HCT116 (cell line): ENCODE measurements around the gene SALL3. TPM values are rescaled to one million over a fixed set of nuclear protein-coding genes. Genes with fewer than 3 reads are reported as not detected.

ENCODE experiments used
- ATAC-seq: fragments of 200-7000 bp; cut with Tn5 transposase; 2 replicates; pipeline ENCODE4 v1.9.1; 2020; ENCODE audit warnings: mild to moderate bottlenecking, moderate library complexity
- BruUV-seq: library from RNA; stranded (reverse); fragments of 400-500 nt; replicated peaks from 2 replicates; lab custom pipeline; 2021; lab: Mats Ljungman, UMichigan
- CTCF ChIA-PET: fragments of 300-600 bp; sonication (Branson Sonifier 250); formaldehyde crosslinking; loops from one replicate; lab custom pipeline; 2021; ENCODE audit warnings: antibody characterized with exemption; lab: Charles Lee
- POLR2A ChIA-PET: fragments of 300-600, 350-600 bp; sonication (Branson Sonifier 250); formaldehyde crosslinking; loops from one replicate; lab custom pipeline; 2021; ENCODE audit warnings: antibody characterized with exemption; lab: Charles Lee
- RAD21 ChIA-PET, 2 experiments: fragments of 300-600 bp; sonication (Branson Sonifier 250); formaldehyde crosslinking; loops; one replicate each; lab custom pipeline; 2023; ENCODE audit warnings: low total read pairs in 2 of 2; ENCODE audit not compliant: uncharacterized antibody in 2 of 2, unreplicated experiment in 2 of 2, low non-redundant PET in 1 of 2; lab: Charles Lee
- DNase-seq: peaks from one replicate; pipeline ENCODE4 v3.0.0-alpha.2; 2010; ENCODE audit warnings: low read depth, low spot score
- H2AFZ ChIP-seq: fragments of 200-600 bp; shearing (Covaris generic), sonication (generic); 2 replicates; pipeline ENCODE4 v1.6.1; 2017; ENCODE audit warnings: low read depth, mixed run types, mixed read lengths, antibody characterized with exemption, low read length; ENCODE audit not compliant: poor library complexity, severe bottlenecking
- H3K27ac ChIP-seq: 2 replicates; pipeline ENCODE4 v1.5.1; 2012; ENCODE audit warnings: low read depth, low read length
- H3K27me3 ChIP-seq: fragments of 200-600 bp; sonication (generic); 2 replicates; pipeline ENCODE4 v1.6.1; 2016; ENCODE audit warnings: mixed run types, low read length, mixed read lengths; ENCODE audit not compliant: insufficient read depth
- H3K36me3 ChIP-seq, 2 experiments: fragments of 200-500 bp in 1 of 2; fragments of 200-600 bp in 1 of 2; sonication (Bioruptor generic) in 1 of 2; sonication (generic) in 1 of 2; 2 replicates each; pipeline versions ENCODE4 v1.5.1 to v1.6.1; 2014 to 2016; ENCODE audit warnings: low read length in 2 of 2, inconsistent platforms in 1 of 2, mixed read lengths in 1 of 2, mixed run types in 1 of 2; ENCODE audit not compliant: insufficient read depth in 2 of 2, control insufficient read depth in 1 of 2
- H3K4me1 ChIP-seq, 2 experiments: fragments of 200-600 bp in 1 of 2; sonication (generic) in 1 of 2; 2 replicates each; pipeline versions ENCODE4 v1.5.1 to v1.6.1; 2012 to 2017; ENCODE audit warnings: low read length in 2 of 2, inconsistent platforms in 1 of 2, mild to moderate bottlenecking in 1 of 2, mixed read lengths in 1 of 2, mixed run types in 1 of 2, moderate library complexity in 1 of 2; ENCODE audit not compliant: insufficient read depth in 2 of 2, control insufficient read depth in 1 of 2
- H3K4me2 ChIP-seq: fragments of 200-600 bp; sonication (generic); 2 replicates; pipeline ENCODE4 v1.6.1; 2017; ENCODE audit warnings: mixed run types, low read length, mixed read lengths
- H3K4me3 ChIP-seq, 2 experiments: fragments of 200-600 bp in 1 of 2; sonication (generic) in 1 of 2; replicated peaks in 1 of 2; 2 replicates each; pipeline ENCODE4 v1.5.1; 2011 to 2016; ENCODE audit warnings: low read length in 2 of 2, control low read depth in 1 of 2, low read depth in 1 of 2, mild to moderate bottlenecking in 1 of 2, mixed read lengths in 1 of 2, mixed run types in 1 of 2
- H3K79me2 ChIP-seq: fragments of 200-600 bp; sonication (generic); 2 replicates; pipeline ENCODE4 v1.6.1; 2017; ENCODE audit warnings: mild to moderate bottlenecking, mixed run types, low read length, moderate library complexity, mixed read lengths; ENCODE audit not compliant: insufficient read depth
- H3K9ac ChIP-seq: fragments of 200-600 bp; sonication (generic); 2 replicates; pipeline ENCODE4 v1.6.1; 2016; ENCODE audit warnings: low read length, mixed read lengths
- H3K9me2 ChIP-seq: fragments of 200-600 bp; sonication (generic), shearing (Covaris generic); 2 replicates; pipeline ENCODE4 v1.6.1; 2017; ENCODE audit warnings: mixed run types, mild to moderate bottlenecking, moderate library complexity; ENCODE audit not compliant: insufficient read depth
- H3K9me3 ChIP-seq, 2 experiments: fragments of 200-500 bp in 1 of 2; fragments of 200-600 bp in 1 of 2; sonication (Bioruptor generic) in 1 of 2; sonication (generic) in 1 of 2; 2 replicates each; pipeline ENCODE4 v1.6.1; 2014 to 2017; ENCODE audit warnings: low read length in 2 of 2, mixed read lengths in 2 of 2, inconsistent platforms in 1 of 2, low read depth in 1 of 2, mild to moderate bottlenecking in 1 of 2, mixed run types in 1 of 2, moderate library complexity in 1 of 2; ENCODE audit not compliant: control insufficient read depth in 1 of 2, insufficient read depth in 1 of 2
- H4K20me1 ChIP-seq: fragments of 200-600 bp; sonication (generic), shearing (Covaris generic); 2 replicates; pipeline ENCODE4 v1.6.1; 2017; ENCODE audit warnings: mixed run types, mild to moderate bottlenecking, moderate library complexity; ENCODE audit not compliant: insufficient read depth
- ATF3 ChIP-seq: IDR thresholded peaks from 2 replicates; pipeline ENCODE4 v1.6.1; 2012
- CBX3 ChIP-seq: IDR thresholded peaks from 2 replicates; pipeline ENCODE4 v1.6.1; 2012; ENCODE audit warnings: low read depth
- CEBPB ChIP-seq: IDR thresholded peaks from 2 replicates; pipeline ENCODE4 v1.6.1; 2012; ENCODE audit warnings: low read depth
- EGR1 ChIP-seq: IDR thresholded peaks from 2 replicates; pipeline ENCODE4 v1.6.1; 2012; ENCODE audit warnings: low read depth
- ELF1 ChIP-seq: IDR thresholded peaks from 2 replicates; pipeline ENCODE4 v1.6.1; 2012; ENCODE audit warnings: low read depth, borderline replicate concordance
- EZH2 ChIP-seq: fragments of 200-600 bp; sonication (generic); IDR thresholded peaks from 2 replicates; pipeline ENCODE4 v1.6.1; 2017; ENCODE audit warnings: antibody characterized with exemption, mixed run types
- EZH2phosphoT487 ChIP-seq: fragments of 200-600 bp; IDR thresholded peaks from 2 replicates; pipeline ENCODE4 v1.6.1; 2018; ENCODE audit warnings: antibody characterized with exemption, borderline replicate concordance
- POLR2AphosphoS5 ChIP-seq: IDR thresholded peaks from 2 replicates; pipeline ENCODE4 v1.6.1; 2011; ENCODE audit warnings: mild to moderate bottlenecking, low read depth, low read length, moderate library complexity
- RAD21 ChIP-seq: IDR thresholded peaks from 2 replicates; pipeline ENCODE4 v1.6.1; 2012; ENCODE audit warnings: low read depth, mild to moderate bottlenecking
- SIN3A ChIP-seq: IDR thresholded peaks from 2 replicates; pipeline ENCODE4 v1.6.1; 2012; ENCODE audit warnings: low read depth
- SRF ChIP-seq: IDR thresholded peaks from 2 replicates; pipeline ENCODE4 v1.6.1; 2012; ENCODE audit warnings: low read depth
- intact Hi-C: fragments of 100-400 bp; cut with micrococcal nuclease; formaldehyde crosslinking; loops from 2 replicates; pipeline ENCODE4 v1.10.0; 2022
- total RNA-seq: library from RNA; stranded (reverse); gene quantifications from one replicate; pipeline ENCODE4 v1.2.1, GENCODE V29; 2021; ENCODE audit not compliant: unreplicated experiment
- TF ChIP-seq, protein P1 (sequence below): IDR thresholded peaks from 2 replicates; pipeline ENCODE4 v1.6.1; 2012
- TF ChIP-seq, protein P2 (sequence below): IDR thresholded peaks from 2 replicates; pipeline ENCODE4 v1.6.1; 2012; ENCODE audit warnings: low read depth
- TF ChIP-seq, protein P3 (sequence below): IDR thresholded peaks from 2 replicates; pipeline ENCODE4 v1.6.1; 2011; ENCODE audit warnings: mild to moderate bottlenecking, low read length, moderate library complexity; ENCODE audit not compliant: insufficient replicate concordance; ENCODE audit errors: extremely low read depth
- TF ChIP-seq, protein P4 (sequence below), 3 experiments: fragments of 200-600 bp in 1 of 3; sonication (generic) in 1 of 3; IDR thresholded peaks in 2 of 3; conservative IDR thresholded peaks in 1 of 3; 2 replicates each; pipeline ENCODE4 v1.5.1; 2012 to 2017; ENCODE audit warnings: low read depth in 2 of 3, low read length in 2 of 3, antibody characterized with exemption in 1 of 3, borderline replicate concordance in 1 of 3, control low read depth in 1 of 3, mild to moderate bottlenecking in 1 of 3, mixed read lengths in 1 of 3, mixed run types in 1 of 3, moderate library complexity in 1 of 3; ENCODE audit not compliant: insufficient read depth in 1 of 3

The SALL3 gene
- total RNA-seq, 1 experiment from 2014 or later: not detected

DNA sequence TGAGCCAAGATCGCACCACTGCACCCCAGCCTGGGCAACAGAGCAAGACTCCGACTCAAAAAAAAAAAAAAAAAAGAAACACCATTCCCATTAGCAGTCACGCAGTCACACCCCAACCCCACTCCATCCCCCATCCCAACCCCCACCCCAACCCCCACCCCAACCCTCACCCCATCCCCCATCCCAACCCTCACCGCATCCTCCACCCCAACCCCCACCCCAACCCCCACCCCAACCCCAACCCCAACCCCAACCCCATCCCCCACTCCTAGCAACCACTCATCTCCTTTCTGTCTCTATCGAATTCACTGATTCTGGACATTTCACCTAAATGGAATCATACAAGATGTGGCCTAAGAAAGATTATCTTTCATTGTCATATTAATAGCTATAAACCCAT lies 63.7 kb downstream of the SALL3 start:
- POLR2A ChIA-PET: no interaction called here
- Histone ChIP-seq H3K4me2 (no peak overlapping the region), H3K4me3 (no peak overlapping the region), H3K9me2 (no peaks in the 10 kb centered on the region), H3K36me3 (no peaks in the 10 kb centered on the region), H4K20me1 (no peaks in the 10 kb centered on the region), H2AFZ (no peak overlapping the region), H3K4me1 (peaks cover 0 to 6% of the 10 kb centered on the region in 2 experiments; a peak in 3 of 4 replicates), H3K27me3 (no peaks in the 10 kb centered on the region), H3K9ac (no peak overlapping the region), H3K9me3 (no peaks in the 10 kb centered on the region; a peak in 1 of 4 replicates), H3K27ac (no peak overlapping the region), H3K79me2 (no peaks in the 10 kb centered on the region)
- TF ChIP-seq SRF: no peak
- no peak for TF ChIP-seq ELF1
- no peak for TF ChIP-seq CBX3
- TF ChIP-seq, protein P1, sequence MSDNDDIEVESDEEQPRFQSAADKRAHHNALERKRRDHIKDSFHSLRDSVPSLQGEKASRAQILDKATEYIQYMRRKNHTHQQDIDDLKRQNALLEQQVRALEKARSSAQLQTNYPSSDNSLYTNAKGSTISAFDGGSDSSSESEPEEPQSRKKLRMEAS: no peak
- TF ChIP-seq, protein P2, sequence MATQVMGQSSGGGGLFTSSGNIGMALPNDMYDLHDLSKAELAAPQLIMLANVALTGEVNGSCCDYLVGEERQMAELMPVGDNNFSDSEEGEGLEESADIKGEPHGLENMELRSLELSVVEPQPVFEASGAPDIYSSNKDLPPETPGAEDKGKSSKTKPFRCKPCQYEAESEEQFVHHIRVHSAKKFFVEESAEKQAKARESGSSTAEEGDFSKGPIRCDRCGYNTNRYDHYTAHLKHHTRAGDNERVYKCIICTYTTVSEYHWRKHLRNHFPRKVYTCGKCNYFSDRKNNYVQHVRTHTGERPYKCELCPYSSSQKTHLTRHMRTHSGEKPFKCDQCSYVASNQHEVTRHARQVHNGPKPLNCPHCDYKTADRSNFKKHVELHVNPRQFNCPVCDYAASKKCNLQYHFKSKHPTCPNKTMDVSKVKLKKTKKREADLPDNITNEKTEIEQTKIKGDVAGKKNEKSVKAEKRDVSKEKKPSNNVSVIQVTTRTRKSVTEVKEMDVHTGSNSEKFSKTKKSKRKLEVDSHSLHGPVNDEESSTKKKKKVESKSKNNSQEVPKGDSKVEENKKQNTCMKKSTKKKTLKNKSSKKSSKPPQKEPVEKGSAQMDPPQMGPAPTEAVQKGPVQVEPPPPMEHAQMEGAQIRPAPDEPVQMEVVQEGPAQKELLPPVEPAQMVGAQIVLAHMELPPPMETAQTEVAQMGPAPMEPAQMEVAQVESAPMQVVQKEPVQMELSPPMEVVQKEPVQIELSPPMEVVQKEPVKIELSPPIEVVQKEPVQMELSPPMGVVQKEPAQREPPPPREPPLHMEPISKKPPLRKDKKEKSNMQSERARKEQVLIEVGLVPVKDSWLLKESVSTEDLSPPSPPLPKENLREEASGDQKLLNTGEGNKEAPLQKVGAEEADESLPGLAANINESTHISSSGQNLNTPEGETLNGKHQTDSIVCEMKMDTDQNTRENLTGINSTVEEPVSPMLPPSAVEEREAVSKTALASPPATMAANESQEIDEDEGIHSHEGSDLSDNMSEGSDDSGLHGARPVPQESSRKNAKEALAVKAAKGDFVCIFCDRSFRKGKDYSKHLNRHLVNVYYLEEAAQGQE: no peak
- no peak for TF ChIP-seq EGR1
- no peak for TF ChIP-seq RAD21
- no peak for TF ChIP-seq ATF3
- no peak for TF ChIP-seq SIN3A
- no peak for TF ChIP-seq CEBPB
- TF ChIP-seq EZH2phosphoT487: no peak
- no peak for TF ChIP-seq EZH2
- TF ChIP-seq, protein P3, sequence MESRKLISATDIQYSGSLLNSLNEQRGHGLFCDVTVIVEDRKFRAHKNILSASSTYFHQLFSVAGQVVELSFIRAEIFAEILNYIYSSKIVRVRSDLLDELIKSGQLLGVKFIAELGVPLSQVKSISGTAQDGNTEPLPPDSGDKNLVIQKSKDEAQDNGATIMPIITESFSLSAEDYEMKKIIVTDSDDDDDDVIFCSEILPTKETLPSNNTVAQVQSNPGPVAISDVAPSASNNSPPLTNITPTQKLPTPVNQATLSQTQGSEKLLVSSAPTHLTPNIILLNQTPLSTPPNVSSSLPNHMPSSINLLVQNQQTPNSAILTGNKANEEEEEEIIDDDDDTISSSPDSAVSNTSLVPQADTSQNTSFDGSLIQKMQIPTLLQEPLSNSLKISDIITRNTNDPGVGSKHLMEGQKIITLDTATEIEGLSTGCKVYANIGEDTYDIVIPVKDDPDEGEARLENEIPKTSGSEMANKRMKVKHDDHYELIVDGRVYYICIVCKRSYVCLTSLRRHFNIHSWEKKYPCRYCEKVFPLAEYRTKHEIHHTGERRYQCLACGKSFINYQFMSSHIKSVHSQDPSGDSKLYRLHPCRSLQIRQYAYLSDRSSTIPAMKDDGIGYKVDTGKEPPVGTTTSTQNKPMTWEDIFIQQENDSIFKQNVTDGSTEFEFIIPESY: no peak
- TF ChIP-seq, protein P4, sequence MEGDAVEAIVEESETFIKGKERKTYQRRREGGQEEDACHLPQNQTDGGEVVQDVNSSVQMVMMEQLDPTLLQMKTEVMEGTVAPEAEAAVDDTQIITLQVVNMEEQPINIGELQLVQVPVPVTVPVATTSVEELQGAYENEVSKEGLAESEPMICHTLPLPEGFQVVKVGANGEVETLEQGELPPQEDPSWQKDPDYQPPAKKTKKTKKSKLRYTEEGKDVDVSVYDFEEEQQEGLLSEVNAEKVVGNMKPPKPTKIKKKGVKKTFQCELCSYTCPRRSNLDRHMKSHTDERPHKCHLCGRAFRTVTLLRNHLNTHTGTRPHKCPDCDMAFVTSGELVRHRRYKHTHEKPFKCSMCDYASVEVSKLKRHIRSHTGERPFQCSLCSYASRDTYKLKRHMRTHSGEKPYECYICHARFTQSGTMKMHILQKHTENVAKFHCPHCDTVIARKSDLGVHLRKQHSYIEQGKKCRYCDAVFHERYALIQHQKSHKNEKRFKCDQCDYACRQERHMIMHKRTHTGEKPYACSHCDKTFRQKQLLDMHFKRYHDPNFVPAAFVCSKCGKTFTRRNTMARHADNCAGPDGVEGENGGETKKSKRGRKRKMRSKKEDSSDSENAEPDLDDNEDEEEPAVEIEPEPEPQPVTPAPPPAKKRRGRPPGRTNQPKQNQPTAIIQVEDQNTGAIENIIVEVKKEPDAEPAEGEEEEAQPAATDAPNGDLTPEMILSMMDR (IDR thresholded peaks at IDR 0.05 in 2 of 3, conservative IDR thresholded peaks at IDR 0.05 in 1 of 3; ENCODE audit: borderline replicate concordance in 1 of 3, insufficient read depth in 1 of 3, low read depth in 2 of 3, low read length in 2 of 3): no peak
- TF ChIP-seq POLR2AphosphoS5: no peak
- DNase-seq (no peak), ATAC-seq (no peak)
- no TSS peak for BruUV-seq
- RAD21 ChIA-PET: no interaction called here
- intact Hi-C loops: no loop called here
- CTCF ChIA-PET: no interaction called here
